ENCODE results near the gene ABCG2.

ABCG2 gene

GRCh38 chr4:88144866-88145300, 13.6 kb downstream of the ABCG2 start:
- H3K36me3 ChIP-seq: no peaks in the 10 kb centered on the region
- H3K4me3 ChIP-seq (ENCODE audit: low read depth, low read length): no peak overlapping the region
- no peaks in the 10 kb centered on the region for H3K9me3 ChIP-seq
- TF ChIP-seq CTCF (IDR thresholded peaks at IDR 0.05; ENCODE audit: low read depth, low read length): no peak
- DNase-seq: no peak
- no peaks in the 10 kb centered on the region for H3K4me1 ChIP-seq
- peaks cover 14% of the 10 kb centered on the region for H3K27me3 ChIP-seq

- TF ChIP-seq CTCF (IDR thresholded peaks at IDR 0.05; ENCODE audit: low read depth, low read length): no peak
- no peak for DNase-seq
- no peak overlapping the region for H3K4me3 ChIP-seq (ENCODE audit: low read depth, low read length)
- H3K9me3 ChIP-seq: no peaks in the 10 kb centered on the region
- H3K27me3 ChIP-seq: peaks cover 13% of the 10 kb centered on the region
- H3K4me1 ChIP-seq: no peaks in the 10 kb centered on the region
- H3K36me3 ChIP-seq: no peaks in the 10 kb centered on the region
Observed at GRCh38 chr4:88144048-88144447, 14.4 kb downstream of the ABCG2 start.

- no peaks in the 10 kb centered on the region for H3K9me3 ChIP-seq
- no peak overlapping the region for H3K4me3 ChIP-seq (ENCODE audit: low read depth, low read length)
- H3K27me3 ChIP-seq: peaks cover 9% of the 10 kb centered on the region
- H3K4me1 ChIP-seq: no peaks in the 10 kb centered on the region
- no peaks in the 10 kb centered on the region for H3K36me3 ChIP-seq
- no peak for TF ChIP-seq CTCF (IDR thresholded peaks at IDR 0.05; ENCODE audit: low read depth, low read length)
- no peak for DNase-seq
Observed at GRCh38 chr4:88143504-88143903, 14.9 kb downstream of the ABCG2 start.

GRCh38 chr4:88138561-88138960, 19.9 kb downstream of the ABCG2 start:
- TF ChIP-seq CTCF (IDR thresholded peaks at IDR 0.05; ENCODE audit: low read depth, low read length): no peak
- H3K4me3 ChIP-seq (ENCODE audit: low read depth, low read length): no peak overlapping the region
- peaks cover 7% of the 10 kb centered on the region for H3K27me3 ChIP-seq
- no peaks in the 10 kb centered on the region for H3K4me1 ChIP-seq
- H3K36me3 ChIP-seq: no peaks in the 10 kb centered on the region
- DNase-seq: no peak
- no peaks in the 10 kb centered on the region; the same call in 1 of the 2 replicates for H3K9me3 ChIP-seq

- TF ChIP-seq CTCF (IDR thresholded peaks at IDR 0.05; ENCODE audit: low read depth, low read length): no peak
- no peak for DNase-seq
Observed at GRCh38 chr4:88137112-88137511, 21.3 kb downstream of the ABCG2 start.

GRCh38 chr4:88136249-88136648, 22.2 kb downstream of the ABCG2 start:
- peaks cover 10% of the 10 kb centered on the region for H3K27me3 ChIP-seq
- H3K36me3 ChIP-seq: no peaks in the 10 kb centered on the region
- no peaks in the 10 kb centered on the region for H3K4me1 ChIP-seq
- H3K9me3 ChIP-seq: no peaks in the 10 kb centered on the region; the same call in 1 of the 2 replicates
- DNase-seq: no peak
- TF ChIP-seq CTCF (IDR thresholded peaks at IDR 0.05; ENCODE audit: low read depth, low read length): no peak
- H3K4me3 ChIP-seq (ENCODE audit: low read depth, low read length): no peak overlapping the region

More at GRCh38 chr4:88137112-88137511, 21.3 kb downstream of the ABCG2 start:
- H3K36me3 ChIP-seq: no peaks in the 10 kb centered on the region
- no peaks in the 10 kb centered on the region; the same call in 1 of the 2 replicates for H3K9me3 ChIP-seq
- no peak overlapping the region for H3K4me3 ChIP-seq (ENCODE audit: low read depth, low read length)
- peaks cover 7% of the 10 kb centered on the region for H3K27me3 ChIP-seq
- no peaks in the 10 kb centered on the region for H3K4me1 ChIP-seq
